ENCODE data around the gene NOS1. TPM values are rescaled to one million over a fixed set of nuclear protein-coding genes. Genes with fewer than 3 reads are reported as not detected.

NOS1 gene
- total RNA-seq (not detected), polyA plus RNA-seq (not detected), total RNA-seq (not detected)

DNA sequence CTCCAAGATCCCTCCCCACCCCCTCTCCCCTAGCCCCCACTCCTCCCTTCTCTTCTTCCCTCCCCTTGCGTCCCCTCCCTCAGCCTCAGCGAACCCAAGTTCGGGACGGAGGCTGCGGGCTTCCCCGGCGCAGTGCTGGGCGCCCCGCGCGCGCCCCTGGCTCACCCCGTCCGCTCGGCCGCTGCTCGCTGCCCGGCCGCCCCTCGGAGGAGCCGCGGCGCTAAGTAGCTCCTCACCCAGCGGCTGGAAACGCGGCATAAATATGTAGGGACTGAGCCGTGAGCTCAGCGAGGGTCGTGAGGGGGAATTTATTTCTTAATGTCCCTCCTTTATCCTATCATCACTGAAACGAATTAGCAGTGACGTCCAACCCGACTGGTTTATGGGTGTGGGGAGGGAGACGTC, at the start of gene NOS1:
TSS of gene NOS1 (minus strand) at position 280 of the 405 bp plus-strand sequence. CDS start 30,557 bp downstream, outside the sequence.
- H3K27me3 Mint-ChIP-seq: peaks cover 41 to 76% (median 54%) of the 10 kb centered on the region in 5 donors
- ChIA-PET POLR2A (no interaction called here), CTCF (no interaction called here)
- DNase-seq: no peak
- H3K27ac Mint-ChIP-seq: no peak within 1 kb of the TSS
- no peaks in the 10 kb centered on the region for H3K27me3 ChIP-seq (ENCODE audit: control insufficient read depth in 2 of 2, insufficient read depth in 2 of 2, low read length in 2 of 2)
- H3K4me3 ChIP-seq (ENCODE audit: low read length): no peak within 1 kb of the TSS
- H3K4me1 Mint-ChIP-seq: peaks cover 0 to 8% (median 0%) of the 10 kb centered on the region in 7 donors
- no peak within 1 kb of the TSS for H3K4me3 Mint-ChIP-seq
- H3K9me3 ChIP-seq (ENCODE audit: control insufficient read depth in 2 of 3, low read length in 3 of 3): no peaks in the 10 kb centered on the region
- intact Hi-C loops (cut with micrococcal nuclease): no loop called here
- H3K4me1 ChIP-seq (ENCODE audit: control insufficient read depth in 2 of 2, insufficient read depth in 2 of 2, low read length in 2 of 2): no peaks in the 10 kb centered on the region
- H3K36me3 ChIP-seq (ENCODE audit: control insufficient read depth in 2 of 3, insufficient read depth in 3 of 3, low read length in 3 of 3): no peaks in the 10 kb centered on the region
- no peak for ATAC-seq
- no peak within 1 kb of the TSS for H3K27ac ChIP-seq (ENCODE audit: low read depth, low read length)
- peaks cover 0 to 8% (median 0%) of the 10 kb centered on the region in 11 donors for H3K9me3 Mint-ChIP-seq
- H3K36me3 Mint-ChIP-seq: peaks cover 0 to 9% (median 0%) of the 10 kb centered on the region in 5 donors

DNA sequence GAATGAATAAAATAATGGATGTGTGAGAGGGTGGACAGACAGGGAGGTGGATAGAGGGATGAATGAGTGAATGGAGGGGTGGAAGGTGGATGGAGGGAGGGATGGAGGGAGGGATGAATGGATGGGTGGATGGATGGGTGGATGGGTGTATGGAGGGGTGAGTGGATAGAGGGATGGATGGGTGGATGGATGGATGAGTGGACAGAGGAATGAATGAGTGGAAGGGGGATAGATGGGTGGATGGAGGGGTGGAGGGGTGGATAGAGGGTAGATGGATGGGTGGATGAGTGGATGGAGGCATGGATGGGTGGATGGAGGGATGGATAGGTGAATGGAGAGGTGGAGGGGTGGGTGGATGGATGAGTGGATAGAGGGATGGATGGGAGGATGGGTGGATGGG, 47.9 kb upstream of the NOS1 start:
- H3K36me3 Mint-ChIP-seq: no peaks in the 10 kb centered on the region
- ATAC-seq (no peak), DNase-seq (no peak)
- no peak overlapping the region for H3K4me3 ChIP-seq (ENCODE audit: low read length)
- no peaks in the 10 kb centered on the region for H3K27me3 ChIP-seq (ENCODE audit: control insufficient read depth in 2 of 2, insufficient read depth in 2 of 2, low read length in 2 of 2)
- H3K27me3 Mint-ChIP-seq: peaks cover 0 to 12% (median 11%) of the 10 kb centered on the region in 5 donors
- no peak overlapping the region for H3K4me3 Mint-ChIP-seq
- ChIA-PET POLR2A (no interaction called here), CTCF (no interaction called here)
- no peak overlapping the region for H3K27ac Mint-ChIP-seq
- H3K9me3 ChIP-seq (ENCODE audit: control insufficient read depth in 2 of 3, low read length in 3 of 3): no peaks in the 10 kb centered on the region
- peaks cover 0 to 11% (median 3%) of the 10 kb centered on the region in 11 donors for H3K9me3 Mint-ChIP-seq
- intact Hi-C loops (cut with micrococcal nuclease): no loop called here
- no peaks in the 10 kb centered on the region for H3K36me3 ChIP-seq (ENCODE audit: control insufficient read depth in 2 of 3, insufficient read depth in 3 of 3, low read length in 3 of 3)
- no peak overlapping the region for H3K27ac ChIP-seq (ENCODE audit: low read depth, low read length)
- H3K4me1 ChIP-seq (ENCODE audit: control insufficient read depth in 2 of 2, insufficient read depth in 2 of 2, low read length in 2 of 2): no peaks in the 10 kb centered on the region
- no peaks in the 10 kb centered on the region for H3K4me1 Mint-ChIP-seq

DNA sequence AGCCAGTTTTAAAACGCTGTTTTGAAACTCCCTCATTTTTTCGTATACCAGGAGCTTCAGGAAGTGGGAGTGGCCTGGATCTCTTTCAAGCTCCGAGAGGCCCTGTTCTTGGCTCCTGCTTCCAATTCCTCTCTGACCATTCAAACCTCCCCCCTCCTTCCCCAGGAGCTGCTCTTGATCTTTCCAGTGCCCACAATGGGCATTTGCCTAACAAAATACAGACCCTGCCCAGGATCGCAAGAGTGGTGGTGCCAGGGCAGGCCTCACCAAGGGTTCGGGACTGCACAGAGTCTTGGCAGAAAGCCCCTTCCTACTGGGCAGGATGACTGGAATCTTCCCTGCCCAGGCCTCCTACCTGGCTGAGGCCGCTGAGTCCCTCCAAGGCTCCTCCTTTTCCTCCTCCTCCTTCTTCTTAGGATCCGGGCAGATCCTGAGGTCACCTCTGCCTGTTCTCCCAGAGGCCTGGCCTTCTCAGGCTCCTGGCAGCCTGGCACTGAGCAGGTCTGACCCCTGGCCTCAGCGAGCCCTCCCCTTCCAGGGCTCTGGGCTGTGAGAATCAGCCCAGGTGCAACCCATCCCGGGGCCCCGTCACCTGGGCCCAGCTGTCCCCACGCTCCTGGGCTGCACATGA, 46.9 kb upstream of the NOS1 start:
- Mint-ChIP-seq H3K27ac (no peak overlapping the region), H3K4me3 (no peak overlapping the region), H3K4me1 (no peaks in the 10 kb centered on the region), H3K9me3 (peaks cover 0 to 14% (median 3%) of the 10 kb centered on the region in 11 donors), H3K36me3 (no peaks in the 10 kb centered on the region), H3K27me3 (peaks cover 0 to 13% (median 4%) of the 10 kb centered on the region in 5 donors)
- intact Hi-C loops (cut with micrococcal nuclease): no loop called here
- Histone ChIP-seq H3K36me3 (ENCODE audit: control insufficient read depth in 2 of 3, insufficient read depth in 3 of 3, low read length in 3 of 3) (no peaks in the 10 kb centered on the region), H3K27ac (ENCODE audit: low read depth, low read length) (no peak overlapping the region), H3K9me3 (ENCODE audit: control insufficient read depth in 2 of 3, low read length in 3 of 3) (no peaks in the 10 kb centered on the region), H3K4me3 (ENCODE audit: low read length) (no peak overlapping the region), H3K27me3 (ENCODE audit: control insufficient read depth in 2 of 2, insufficient read depth in 2 of 2, low read length in 2 of 2) (no peaks in the 10 kb centered on the region), H3K4me1 (ENCODE audit: control insufficient read depth in 2 of 2, insufficient read depth in 2 of 2, low read length in 2 of 2) (no peaks in the 10 kb centered on the region)
- ATAC-seq (no peak), DNase-seq (no peak)
- ChIA-PET CTCF (no interaction called here), POLR2A (no interaction called here)

DNA sequence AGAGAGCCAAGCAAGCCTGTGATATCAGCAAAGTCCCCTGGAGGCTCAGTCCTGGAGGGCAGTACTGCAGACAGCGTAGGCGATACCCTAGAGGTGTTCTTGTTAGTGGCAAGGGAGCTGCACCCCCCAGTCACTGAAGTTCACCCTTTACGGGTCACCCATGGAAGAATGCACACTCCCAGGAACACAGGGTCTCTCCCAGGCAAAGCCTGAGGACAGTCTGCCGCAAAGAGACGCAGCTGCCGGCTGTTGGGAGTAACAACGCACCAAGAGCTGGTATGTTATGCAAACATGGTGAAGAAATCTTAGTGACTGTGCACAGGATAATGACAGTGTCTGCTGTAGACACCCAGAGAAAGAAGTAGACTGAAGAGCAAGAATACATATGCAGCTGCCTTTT, 43.5 kb upstream of the NOS1 start:
- no peak overlapping the region for H3K4me3 Mint-ChIP-seq
- Histone ChIP-seq H3K4me1 (ENCODE audit: control insufficient read depth in 2 of 2, insufficient read depth in 2 of 2, low read length in 2 of 2) (no peaks in the 10 kb centered on the region), H3K9me3 (ENCODE audit: control insufficient read depth in 2 of 3, low read length in 3 of 3) (peaks cover 0 to 5% (median 0%) of the 10 kb centered on the region in 3 experiments), H3K27me3 (ENCODE audit: control insufficient read depth in 2 of 2, insufficient read depth in 2 of 2, low read length in 2 of 2) (no peaks in the 10 kb centered on the region), H3K27ac (ENCODE audit: low read depth, low read length) (no peak overlapping the region), H3K36me3 (ENCODE audit: control insufficient read depth in 2 of 3, insufficient read depth in 3 of 3, low read length in 3 of 3) (no peaks in the 10 kb centered on the region), H3K4me3 (ENCODE audit: low read length) (no peak overlapping the region)
- intact Hi-C loops (cut with micrococcal nuclease): no loop called here
- H3K27me3 Mint-ChIP-seq: peaks cover 0 to 12% (median 7%) of the 10 kb centered on the region in 5 donors
- ChIA-PET CTCF (no interaction called here), POLR2A (no interaction called here)
- peak; percentile 36 for ATAC-seq
- no peak for DNase-seq
- H3K36me3 Mint-ChIP-seq: peaks cover 0 to 5% (median 0%) of the 10 kb centered on the region in 5 donors
- no peak overlapping the region for H3K27ac Mint-ChIP-seq
- H3K9me3 Mint-ChIP-seq: peaks cover 2 to 28% (median 11%) of the 10 kb centered on the region in 11 donors
- H3K4me1 Mint-ChIP-seq: no peaks in the 10 kb centered on the region

DNA sequence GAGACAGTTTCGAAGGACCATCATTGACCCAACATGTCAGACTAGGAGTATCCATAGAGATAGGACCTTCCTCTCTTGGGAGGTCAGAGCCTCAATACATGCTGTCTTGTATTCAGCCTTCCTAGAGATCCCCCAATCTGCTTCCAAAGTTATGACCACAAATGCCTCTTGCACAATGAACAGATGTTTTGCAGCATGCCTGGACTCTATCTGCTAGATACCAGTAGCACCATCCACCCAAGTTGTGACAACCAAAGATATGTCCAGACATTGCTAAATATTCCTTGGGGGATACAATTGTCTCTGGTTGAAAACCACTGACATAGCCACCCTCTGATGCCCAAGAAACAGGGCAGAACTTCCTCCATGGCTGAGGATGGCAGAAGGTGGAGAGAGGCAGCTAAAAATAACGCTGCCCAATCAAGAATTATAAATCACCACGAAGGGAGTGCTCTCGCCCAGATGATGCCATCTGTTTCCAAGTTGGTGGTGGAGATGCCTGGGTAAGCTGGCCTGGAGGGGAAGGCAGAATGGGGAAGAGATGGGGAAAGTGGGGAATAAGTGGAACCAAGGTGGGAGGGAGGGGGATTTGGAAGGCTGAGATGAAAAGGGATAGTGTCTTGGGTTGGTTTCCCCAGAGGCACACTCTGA, 42.9 kb upstream of the NOS1 start:
- POLR2A ChIA-PET: no interaction called here
- ATAC-seq: no peak
- intact Hi-C loops (cut with micrococcal nuclease): no loop called here

DNA sequence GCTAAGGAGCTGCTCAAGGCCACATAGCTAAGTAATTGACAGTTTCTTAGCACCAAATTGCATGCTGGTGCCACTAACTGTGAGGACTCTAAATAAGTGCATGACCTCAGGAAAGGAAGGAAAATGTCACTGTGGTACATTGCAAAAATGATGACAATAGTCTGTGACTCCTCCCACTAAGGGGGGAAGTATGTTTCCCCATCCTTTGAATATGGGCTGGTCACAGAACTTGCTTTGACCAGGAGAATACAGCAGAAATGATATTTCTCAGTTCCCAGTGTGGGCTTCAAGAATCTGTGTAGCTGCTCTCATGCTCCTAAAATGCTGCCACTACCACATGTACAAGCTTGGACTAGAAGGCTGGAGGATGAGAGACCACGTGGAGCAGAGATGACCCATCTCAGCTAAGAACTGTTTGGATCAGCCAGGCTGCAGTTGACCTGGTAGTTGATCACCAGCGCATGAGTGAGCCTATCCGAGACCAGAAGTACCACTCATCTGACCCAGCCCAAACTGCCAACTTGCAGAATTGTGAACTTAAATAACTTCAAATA, 42.2 kb upstream of the NOS1 start:
- POLR2A ChIA-PET: no interaction called here
- H3K27ac ChIP-seq (ENCODE audit: low read depth, low read length): no peak overlapping the region
- no peaks in the 10 kb centered on the region for H3K36me3 ChIP-seq (ENCODE audit: control insufficient read depth in 2 of 3, insufficient read depth in 3 of 3, low read length in 3 of 3)
- DNase-seq (no peak), ATAC-seq (no peak)
- peaks cover 0 to 10% (median 6%) of the 10 kb centered on the region in 5 donors for H3K27me3 Mint-ChIP-seq
- CTCF ChIA-PET: no interaction called here
- no peak overlapping the region for H3K4me3 ChIP-seq (ENCODE audit: low read length)
- peaks cover 4 to 37% (median 16%) of the 10 kb centered on the region in 11 donors for H3K9me3 Mint-ChIP-seq
- H3K36me3 Mint-ChIP-seq: peaks cover 0 to 5% (median 0%) of the 10 kb centered on the region in 5 donors
- peaks cover 0 to 5% (median 0%) of the 10 kb centered on the region in 3 experiments for H3K9me3 ChIP-seq (ENCODE audit: control insufficient read depth in 2 of 3, low read length in 3 of 3)
- intact Hi-C loops (cut with micrococcal nuclease): no loop called here
- H3K4me1 Mint-ChIP-seq: no peaks in the 10 kb centered on the region
- H3K4me1 ChIP-seq (ENCODE audit: control insufficient read depth in 2 of 2, insufficient read depth in 2 of 2, low read length in 2 of 2): no peaks in the 10 kb centered on the region
- H3K27ac Mint-ChIP-seq: no peak overlapping the region
- H3K4me3 Mint-ChIP-seq: no peak overlapping the region
- no peaks in the 10 kb centered on the region for H3K27me3 ChIP-seq (ENCODE audit: control insufficient read depth in 2 of 2, insufficient read depth in 2 of 2, low read length in 2 of 2)

More for the DNA sequence above, 42.9 kb upstream of the NOS1 start:
- no peaks in the 10 kb centered on the region for H3K36me3 ChIP-seq (ENCODE audit: control insufficient read depth in 2 of 3, insufficient read depth in 3 of 3, low read length in 3 of 3)
- peaks cover 0 to 5% (median 0%) of the 10 kb centered on the region in 3 experiments for H3K9me3 ChIP-seq (ENCODE audit: control insufficient read depth in 2 of 3, low read length in 3 of 3)
- Mint-ChIP-seq H3K9me3 (peaks cover 2 to 31% (median 12%) of the 10 kb centered on the region in 11 donors), H3K4me1 (no peaks in the 10 kb centered on the region), H3K27ac (peak overlapping the region in 1 of 9 donors; percentile 51), H3K36me3 (peaks cover 0 to 5% (median 0%) of the 10 kb centered on the region in 5 donors), H3K27me3 (peaks cover 0 to 10% (median 7%) of the 10 kb centered on the region in 5 donors), H3K4me3 (no peak overlapping the region)
- H3K27me3 ChIP-seq (ENCODE audit: control insufficient read depth in 2 of 2, insufficient read depth in 2 of 2, low read length in 2 of 2): no peaks in the 10 kb centered on the region
- H3K4me3 ChIP-seq (ENCODE audit: low read length): no peak overlapping the region
- CTCF ChIA-PET: no interaction called here
- no peak for DNase-seq
- no peaks in the 10 kb centered on the region for H3K4me1 ChIP-seq (ENCODE audit: control insufficient read depth in 2 of 2, insufficient read depth in 2 of 2, low read length in 2 of 2)
- H3K27ac ChIP-seq (ENCODE audit: low read depth, low read length): no peak overlapping the region

All from naive thymus-derived CD4-positive, alpha-beta T cell (primary cell).